Measurements from ENCODE around the gene EFNA2. TPM values are rescaled to one million over a fixed set of nuclear protein-coding genes. Genes with fewer than 3 reads are reported as not detected.

Gene EFNA2
- polyA plus RNA-seq, 3 donors, result not detected

DNA sequence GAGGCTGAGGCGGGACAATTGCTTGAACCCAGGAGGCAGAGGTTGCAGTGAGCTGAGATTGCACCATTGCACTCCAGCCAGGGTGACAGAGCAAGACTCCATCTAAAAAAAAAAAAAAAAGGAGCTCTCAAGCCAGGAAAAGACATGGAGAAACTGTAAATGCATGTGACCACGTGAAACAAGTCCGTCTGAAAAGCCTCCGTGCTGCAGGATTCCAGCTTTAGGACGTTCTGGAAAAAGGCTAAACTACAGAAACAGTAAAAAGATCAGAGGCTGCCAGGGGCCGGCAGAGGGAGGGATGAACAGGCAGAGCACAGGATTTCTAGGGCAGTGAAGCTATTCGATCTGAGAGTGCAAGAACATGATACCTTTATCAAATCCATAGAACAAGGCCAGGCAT is 57.4 kb downstream of the EFNA2 start:
- Histone ChIP-seq H4K20me1 (ENCODE audit: insufficient read depth, low read length) (no peaks in the 10 kb centered on the region), H3K4me2 (replicated peaks; ENCODE audit: extremely low read depth, low read length, poor library complexity, severe bottlenecking) (no peak overlapping the region), H3K4me1 (ENCODE audit: control insufficient read depth in 1 of 2, insufficient read depth in 2 of 2, low read length in 2 of 2) (no peaks in the 10 kb centered on the region), H2AFZ (ENCODE audit: insufficient read depth, low read depth, low read length, poor library complexity, severe bottlenecking) (no peak overlapping the region), H3K79me2 (ENCODE audit: insufficient read depth, low read length) (no peaks in the 10 kb centered on the region), H3K9ac (ENCODE audit: insufficient read depth, low read length, poor library complexity, severe bottlenecking) (no peak overlapping the region), H3K4me3 (replicated peaks in 1 of 3; ENCODE audit: low read depth in 2 of 3, low read length in 3 of 3) (no peak overlapping the region), H3K27me3 (ENCODE audit: control insufficient read depth in 2 of 2, insufficient read depth in 2 of 2, low read length in 2 of 2) (no peaks in the 10 kb centered on the region), H3K9me3 (replicated peaks in 1 of 2; ENCODE audit: control insufficient read depth in 1 of 2, insufficient read depth in 1 of 2, low read length in 2 of 2) (no peaks in the 10 kb centered on the region), H3K36me3 (replicated peaks in 1 of 2; ENCODE audit: control insufficient read depth in 1 of 2, insufficient read depth in 2 of 2, low read length in 2 of 2) (no peaks in the 10 kb centered on the region), H3K27ac (ENCODE audit: low read depth in 1 of 2, low read length in 2 of 2) (no peak overlapping the region)
- TF ChIP-seq, protein P1, sequence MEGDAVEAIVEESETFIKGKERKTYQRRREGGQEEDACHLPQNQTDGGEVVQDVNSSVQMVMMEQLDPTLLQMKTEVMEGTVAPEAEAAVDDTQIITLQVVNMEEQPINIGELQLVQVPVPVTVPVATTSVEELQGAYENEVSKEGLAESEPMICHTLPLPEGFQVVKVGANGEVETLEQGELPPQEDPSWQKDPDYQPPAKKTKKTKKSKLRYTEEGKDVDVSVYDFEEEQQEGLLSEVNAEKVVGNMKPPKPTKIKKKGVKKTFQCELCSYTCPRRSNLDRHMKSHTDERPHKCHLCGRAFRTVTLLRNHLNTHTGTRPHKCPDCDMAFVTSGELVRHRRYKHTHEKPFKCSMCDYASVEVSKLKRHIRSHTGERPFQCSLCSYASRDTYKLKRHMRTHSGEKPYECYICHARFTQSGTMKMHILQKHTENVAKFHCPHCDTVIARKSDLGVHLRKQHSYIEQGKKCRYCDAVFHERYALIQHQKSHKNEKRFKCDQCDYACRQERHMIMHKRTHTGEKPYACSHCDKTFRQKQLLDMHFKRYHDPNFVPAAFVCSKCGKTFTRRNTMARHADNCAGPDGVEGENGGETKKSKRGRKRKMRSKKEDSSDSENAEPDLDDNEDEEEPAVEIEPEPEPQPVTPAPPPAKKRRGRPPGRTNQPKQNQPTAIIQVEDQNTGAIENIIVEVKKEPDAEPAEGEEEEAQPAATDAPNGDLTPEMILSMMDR (IDR thresholded peaks at IDR 0.05), result no peak
- intact Hi-C loops (cut with micrococcal nuclease), result no loop called here
- Mint-ChIP-seq H3K4me1 (no peaks in the 10 kb centered on the region), H3K9me3 (no peaks in the 10 kb centered on the region), H3K27me3 (ENCODE audit: low read depth in 3 of 3) (peaks cover 2 to 24% (median 3%) of the 10 kb centered on the region in 3 donors), H3K27ac (no peak overlapping the region), H3K4me3 (no peak overlapping the region), H3K36me3 (no peaks in the 10 kb centered on the region)
- no peak for DNase-seq
- 89% methylated on average over 5 of the region's 7 CpGs for WGBS (ENCODE audit: insufficient coverage)

DNA sequence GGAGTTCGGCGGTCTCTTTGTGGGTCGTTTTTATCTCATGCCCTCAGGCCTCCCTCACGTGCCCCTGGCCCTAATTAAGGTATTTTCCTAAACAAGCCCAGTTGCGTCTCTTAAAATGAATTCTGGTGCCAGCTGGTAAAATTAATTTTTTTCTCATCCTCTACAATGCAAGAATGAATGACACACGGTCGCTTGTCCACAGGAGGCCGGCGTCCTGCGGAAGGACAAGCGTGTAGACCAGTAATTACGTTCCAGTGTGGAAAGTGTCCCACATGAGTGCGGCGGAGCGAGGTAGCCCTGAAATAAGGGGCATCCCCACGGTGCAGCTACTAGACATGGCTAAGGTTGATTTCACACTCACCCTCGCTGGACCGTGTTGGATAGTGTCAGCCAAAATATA is 63.5 kb downstream of the EFNA2 start:
- no peaks in the 10 kb centered on the region for H3K27me3 ChIP-seq (ENCODE audit: control insufficient read depth in 2 of 2, insufficient read depth in 2 of 2, low read length in 2 of 2)
- no peaks in the 10 kb centered on the region for H3K36me3 Mint-ChIP-seq
- no peaks in the 10 kb centered on the region for H3K9me3 Mint-ChIP-seq
- H3K9ac ChIP-seq (ENCODE audit: insufficient read depth, low read length, poor library complexity, severe bottlenecking), result no peak overlapping the region
- H4K20me1 ChIP-seq (ENCODE audit: insufficient read depth, low read length), result no peaks in the 10 kb centered on the region
- peaks cover 4% of the 10 kb centered on the region in 2 donors for H3K4me1 ChIP-seq (ENCODE audit: control insufficient read depth in 1 of 2, insufficient read depth in 2 of 2, low read length in 2 of 2)
- intact Hi-C loops (cut with micrococcal nuclease), result no loop called here
- 93% methylated on average over 15 of the region's 18 CpGs for WGBS (ENCODE audit: insufficient coverage)
- TF ChIP-seq, protein P1 (IDR thresholded peaks at IDR 0.05), result no peak
- DNase-seq, result no peak
- no peak overlapping the region for H3K4me3 ChIP-seq (replicated peaks in 1 of 3; ENCODE audit: low read depth in 2 of 3, low read length in 3 of 3)
- no peak overlapping the region for H3K4me3 Mint-ChIP-seq
- H3K27ac Mint-ChIP-seq, result no peak overlapping the region
- peaks cover 4% of the 10 kb centered on the region for H3K4me1 Mint-ChIP-seq
- no peaks in the 10 kb centered on the region for H3K79me2 ChIP-seq (ENCODE audit: insufficient read depth, low read length)
- H3K4me2 ChIP-seq (replicated peaks; ENCODE audit: extremely low read depth, low read length, poor library complexity, severe bottlenecking), result no peak overlapping the region
- H3K9me3 ChIP-seq (replicated peaks in 1 of 2; ENCODE audit: control insufficient read depth in 1 of 2, insufficient read depth in 1 of 2, low read length in 2 of 2), result no peaks in the 10 kb centered on the region
- H2AFZ ChIP-seq (ENCODE audit: insufficient read depth, low read depth, low read length, poor library complexity, severe bottlenecking), result no peak overlapping the region
- H3K27me3 Mint-ChIP-seq (ENCODE audit: low read depth in 3 of 3), result peaks cover 2 to 22% (median 16%) of the 10 kb centered on the region in 3 donors
- no peak overlapping the region for H3K27ac ChIP-seq (ENCODE audit: low read depth in 1 of 2, low read length in 2 of 2)
- no peaks in the 10 kb centered on the region for H3K36me3 ChIP-seq (replicated peaks in 1 of 2; ENCODE audit: control insufficient read depth in 1 of 2, insufficient read depth in 2 of 2, low read length in 2 of 2)

Measured in CD14-positive monocyte (primary cell).